IPS-NIHi7 (cell line): ENCODE results near the gene PTPRK.

Experiments used
- DNase-seq: peaks from one replicate; pipeline ENCODE4 v3.0.0; 2012; ENCODE audit warnings: mixed read lengths; ENCODE audit errors: extremely low spot score

The PTPRK gene

GRCh38 chr6:128515550-128516513 lies 4.6 kb downstream of the PTPRK start:
- DNase-seq: no peak

- DNase-seq: no peak
Observed at GRCh38 chr6:128513878-128514277, 6.5 kb downstream of the PTPRK start.

GRCh38 chr6:128512296-128512695 lies 8.1 kb downstream of the PTPRK start:
- DNase-seq: no peak

GRCh38 chr6:128511506-128511905 lies 8.9 kb downstream of the PTPRK start:
- DNase-seq: no peak

GRCh38 chr6:128509709-128510108 lies 10.7 kb downstream of the PTPRK start:
- no peak for DNase-seq

- no peak for DNase-seq
Observed at GRCh38 chr6:128508588-128509296, 11.7 kb downstream of the PTPRK start.

GRCh38 chr6:128507337-128508310 lies 12.8 kb downstream of the PTPRK start:
- no peak for DNase-seq

- DNase-seq: no peak
Observed at GRCh38 chr6:128505603-128506002, 14.8 kb downstream of the PTPRK start.

GRCh38 chr6:128504003-128504654 lies 16.3 kb downstream of the PTPRK start:
- no peak for DNase-seq

- DNase-seq: no peak
Observed at GRCh38 chr6:128500749-128501600, 19.4 kb downstream of the PTPRK start.

- DNase-seq: no peak
Observed at GRCh38 chr6:128500014-128500413, 20.4 kb downstream of the PTPRK start.

GRCh38 chr6:128499079-128499731 lies 21.2 kb downstream of the PTPRK start:
- DNase-seq: no peak

GRCh38 chr6:128498234-128498633 lies 22.2 kb downstream of the PTPRK start:
- DNase-seq: no peak

GRCh38 chr6:128495536-128496333 lies 24.7 kb downstream of the PTPRK start:
- DNase-seq: no peak

GRCh38 chr6:128494440-128494839 lies 26.0 kb downstream of the PTPRK start:
- DNase-seq: no peak

GRCh38 chr6:128493877-128494276 lies 26.5 kb downstream of the PTPRK start:
- DNase-seq: no peak

GRCh38 chr6:128492386-128492785 lies 28.0 kb downstream of the PTPRK start:
- no peak for DNase-seq

GRCh38 chr6:128491610-128492206 lies 28.7 kb downstream of the PTPRK start:
- DNase-seq: no peak
